Lower lobe of right lung (tissue), 2 donors: ENCODE results near the gene CCDC85C. TPM values are rescaled to one million over a fixed set of nuclear protein-coding genes. Genes with fewer than 3 reads are reported as not detected.

ENCODE experiments used
- ATAC-seq, 2 donors: fragments of 200-7000 bp; cut with Tn5 transposase; one replicate each; pipeline ENCODE4 v1.9.1; 2020 to 2022; ENCODE audit warnings: mild to moderate bottlenecking in 2 of 2, moderate library complexity in 2 of 2
- DNase-seq: peaks from one replicate; pipeline ENCODE4 v3.0.0-alpha.2; 2020
- H3K27ac ChIP-seq: fragments of 200-600 bp; one replicate; pipeline ENCODE4 v1.8.0; 2022
- H3K27me3 ChIP-seq: fragments of 200-600 bp; one replicate; pipeline ENCODE4 v1.8.0; 2022; ENCODE audit warnings: low read depth
- H3K36me3 ChIP-seq: fragments of 200-600 bp; one replicate; pipeline ENCODE4 v1.8.0; 2022; ENCODE audit warnings: mild to moderate bottlenecking
- H3K4me1 ChIP-seq: fragments of 200-600 bp; one replicate; pipeline ENCODE4 v1.8.0; 2022
- H3K4me3 ChIP-seq: fragments of 200-600 bp; one replicate; pipeline ENCODE4 v1.8.0; 2022; ENCODE audit warnings: mild to moderate bottlenecking
- H3K9me3 ChIP-seq: fragments of 200-600 bp; one replicate; pipeline ENCODE4 v1.8.0; 2022
- CTCF ChIP-seq: fragments of 200-600 bp; IDR thresholded peaks from one replicate; pipeline ENCODE4 v1.8.0; 2022; ENCODE audit warnings: antibody characterized with exemption, mild to moderate bottlenecking
- intact Hi-C: fragments of 100-400 bp; cut with DNase I; formaldehyde crosslinking; loops from one replicate; pipeline ENCODE4 v1.11.0; 2022
- total RNA-seq: library from RNA; stranded (reverse); fragmentation: NEBNext Ultra II Directional; extraction: Animal tissue kit (Norgen Biotek cat#: 25700); gene quantifications from one replicate; pipeline ENCODE4 v1.2.1, GENCODE V29; 2021
- donor health status: DM: no; HTN: yes; CAD: no; lungs with severe emphysema.

Gene CCDC85C
- total RNA-seq, 1 donor from 2014 or later = 15.3 TPM

GRCh38 chr14:99608591-99608990, 4.6 kb upstream of the CCDC85C start:
- Histone ChIP-seq H3K4me1 (peaks cover 14% of the 10 kb centered on the region), H3K27me3 (peaks cover 6% of the 10 kb centered on the region), H3K9me3 (no peaks in the 10 kb centered on the region), H3K27ac (no peak overlapping the region), H3K36me3 (no peaks in the 10 kb centered on the region), H3K4me3 (no peak overlapping the region)
- no peak for DNase-seq
- TF ChIP-seq CTCF = no peak
- no peak for ATAC-seq
- intact Hi-C loops = no loop called here

DNA sequence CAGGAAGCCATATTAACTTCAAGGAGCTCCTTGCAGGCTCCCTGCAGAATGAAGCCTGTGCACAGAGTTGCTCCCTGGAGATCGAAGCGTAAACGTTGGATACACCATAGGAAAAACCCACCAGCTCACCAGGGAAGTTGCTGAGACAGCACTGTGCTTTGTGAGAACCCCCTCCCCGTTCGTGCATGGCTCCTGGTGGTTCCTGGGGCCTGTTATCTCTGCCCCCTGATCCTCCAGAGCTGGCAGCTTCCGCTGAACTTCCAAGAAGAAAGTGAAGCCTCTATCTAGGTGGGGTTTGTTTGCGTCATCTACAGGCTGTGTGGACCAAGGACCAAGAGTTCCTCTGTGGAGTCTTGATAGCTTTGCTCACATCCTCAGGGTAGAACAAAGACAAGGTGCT, 2.4 kb upstream of the CCDC85C start:
- Histone ChIP-seq H3K27me3 (peaks cover 6% of the 10 kb centered on the region), H3K9me3 (no peaks in the 10 kb centered on the region), H3K4me3 (no peak overlapping the region), H3K27ac (no peak overlapping the region), H3K36me3 (no peaks in the 10 kb centered on the region), H3K4me1 (peaks cover 30% of the 10 kb centered on the region)
- ATAC-seq = no peak
- intact Hi-C loops = no loop called here
- DNase-seq = no peak
- TF ChIP-seq CTCF = no peak

- H3K27me3 ChIP-seq = peaks cover 6% of the 10 kb centered on the region
- H3K9me3 ChIP-seq = no peaks in the 10 kb centered on the region
- intact Hi-C loops = no loop called here
- H3K4me1 ChIP-seq = peaks cover 39% of the 10 kb centered on the region
- H3K27ac ChIP-seq = peak overlapping the region; percentile 88
- no peaks in the 10 kb centered on the region for H3K36me3 ChIP-seq
- DNase-seq = peak; percentile 76
- TF ChIP-seq CTCF = no peak
- peak; percentile 32 to 53 for ATAC-seq
- peak overlapping the region; percentile 89 for H3K4me3 ChIP-seq
These were observed 1.4 kb upstream of the CCDC85C start for GRCh38 chr14:99605299-99605961.

DNA sequence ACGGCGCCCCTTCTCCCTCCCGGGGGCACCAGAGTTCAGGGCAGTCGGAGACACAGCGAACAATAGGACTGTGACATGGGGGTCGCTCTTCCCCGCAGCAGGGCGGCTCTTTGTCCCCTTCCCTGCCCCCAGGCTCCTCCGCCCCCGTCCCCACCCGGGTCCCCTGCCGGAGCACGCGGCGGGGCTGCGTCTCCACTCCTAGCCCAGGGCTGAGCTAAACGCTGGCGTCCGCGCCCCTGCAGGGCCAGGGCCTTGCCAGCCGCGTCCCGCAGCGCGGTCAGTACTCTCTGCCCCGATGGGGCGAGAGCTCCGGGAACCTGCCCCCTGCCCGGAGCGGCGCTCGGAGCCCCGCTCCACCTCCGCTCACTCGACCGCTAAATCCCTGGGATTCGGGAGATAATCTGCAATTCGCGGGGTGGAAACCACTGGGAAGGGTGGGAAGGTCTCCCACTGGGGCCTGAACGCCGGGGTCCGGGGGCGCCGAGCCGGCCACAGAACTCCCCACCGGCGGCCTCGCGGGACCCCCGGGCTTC, 825 bp upstream of the CCDC85C start:
- intact Hi-C loops = no loop called here
- H3K36me3 ChIP-seq = no peaks in the 10 kb centered on the region
- H3K27me3 ChIP-seq = peaks cover 6% of the 10 kb centered on the region
- H3K4me3 ChIP-seq = peak overlapping the region; percentile 89
- ATAC-seq (peak; percentile 56 to 57), DNase-seq (no peak)
- no peaks in the 10 kb centered on the region for H3K9me3 ChIP-seq
- peak overlapping the region; percentile 88 for H3K27ac ChIP-seq
- peaks cover 45% of the 10 kb centered on the region for H3K4me1 ChIP-seq
- no peak for TF ChIP-seq CTCF

GRCh38 chr14:99604278-99604765, 315 bp upstream of the CCDC85C start:
- no peak for TF ChIP-seq CTCF
- Histone ChIP-seq H3K27me3 (peaks cover 6% of the 10 kb centered on the region), H3K36me3 (no peaks in the 10 kb centered on the region), H3K4me3 (peak overlapping the region; percentile 89), H3K27ac (peak overlapping the region; percentile 88), H3K4me1 (peaks cover 50% of the 10 kb centered on the region), H3K9me3 (no peaks in the 10 kb centered on the region)
- intact Hi-C loops = no loop called here
- DNase-seq (peak; percentile 92), ATAC-seq (peak; percentile 96 to 97)
